ENCODE measurements around the gene MYH14. TPM values are rescaled to one million over a fixed set of nuclear protein-coding genes. Genes with fewer than 3 reads are reported as not detected.

The MYH14 gene
- total and polyA plus RNA-seq, 2 of the 4 experiments (the other 2 are of a cell fraction): not detected

DNA sequence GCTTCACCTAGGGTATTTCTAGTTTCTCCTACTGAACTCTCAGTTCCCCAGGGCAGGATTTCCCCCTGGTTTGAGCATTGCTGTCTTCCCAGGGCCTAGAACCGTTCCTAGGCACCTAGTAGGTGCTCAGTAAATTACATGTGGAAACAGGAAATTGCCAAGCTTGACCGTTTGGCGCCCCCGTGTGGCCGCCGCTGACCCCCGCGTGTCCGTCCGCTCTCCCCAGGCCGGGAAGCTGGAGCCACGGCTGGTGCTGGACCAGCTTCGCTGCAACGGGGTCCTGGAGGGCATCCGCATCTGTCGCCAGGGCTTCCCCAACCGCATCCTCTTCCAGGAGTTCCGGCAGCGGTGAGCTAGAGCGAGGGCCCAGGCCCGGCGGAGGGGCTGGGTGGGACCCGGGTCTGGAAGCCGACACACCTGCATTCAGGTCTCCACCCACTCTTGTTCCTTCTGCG is 55.5 kb downstream of the MYH14 start:
- H3K4me3 ChIP-seq (ENCODE audit: insufficient read depth, low read depth, low read length): no peak overlapping the region
- H3K23ac ChIP-seq (ENCODE audit: low read depth, low read length): no peak overlapping the region
- H3K36me3 ChIP-seq (ENCODE audit: control insufficient read depth, insufficient read depth, low read length): no peaks in the 10 kb centered on the region
- no peak overlapping the region for H3K14ac ChIP-seq (replicated peaks; ENCODE audit: low read depth, low read length)
- no peak overlapping the region for H2AK5ac ChIP-seq (ENCODE audit: low read depth, low read length)
- H2AFZ ChIP-seq (replicated peaks; ENCODE audit: low read length, poor library complexity): peak overlapping the region; percentile 21
- peaks cover 30% of the 10 kb centered on the region for H3K9me3 ChIP-seq (ENCODE audit: control insufficient read depth, insufficient read depth, low read length)
- H2BK5ac ChIP-seq (ENCODE audit: low read depth, low read length, poor library complexity, severe bottlenecking): no peak overlapping the region
- TF ChIP-seq, protein P1, sequence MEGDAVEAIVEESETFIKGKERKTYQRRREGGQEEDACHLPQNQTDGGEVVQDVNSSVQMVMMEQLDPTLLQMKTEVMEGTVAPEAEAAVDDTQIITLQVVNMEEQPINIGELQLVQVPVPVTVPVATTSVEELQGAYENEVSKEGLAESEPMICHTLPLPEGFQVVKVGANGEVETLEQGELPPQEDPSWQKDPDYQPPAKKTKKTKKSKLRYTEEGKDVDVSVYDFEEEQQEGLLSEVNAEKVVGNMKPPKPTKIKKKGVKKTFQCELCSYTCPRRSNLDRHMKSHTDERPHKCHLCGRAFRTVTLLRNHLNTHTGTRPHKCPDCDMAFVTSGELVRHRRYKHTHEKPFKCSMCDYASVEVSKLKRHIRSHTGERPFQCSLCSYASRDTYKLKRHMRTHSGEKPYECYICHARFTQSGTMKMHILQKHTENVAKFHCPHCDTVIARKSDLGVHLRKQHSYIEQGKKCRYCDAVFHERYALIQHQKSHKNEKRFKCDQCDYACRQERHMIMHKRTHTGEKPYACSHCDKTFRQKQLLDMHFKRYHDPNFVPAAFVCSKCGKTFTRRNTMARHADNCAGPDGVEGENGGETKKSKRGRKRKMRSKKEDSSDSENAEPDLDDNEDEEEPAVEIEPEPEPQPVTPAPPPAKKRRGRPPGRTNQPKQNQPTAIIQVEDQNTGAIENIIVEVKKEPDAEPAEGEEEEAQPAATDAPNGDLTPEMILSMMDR (conservative IDR thresholded peaks at IDR 0.05; ENCODE audit: low read depth, low read length): no peak
- H3K9me1 ChIP-seq (ENCODE audit: insufficient read depth, low read length): no peaks in the 10 kb centered on the region
- H4K8ac ChIP-seq (ENCODE audit: low read depth in 2 of 2, low read length in 2 of 2): no peak overlapping the region
- WGBS, 2 experiments (ENCODE audit: extremely low coverage in 2 of 2, insufficient read length in 1 of 2): 13% methylated on average over 11 of the region's 25 CpGs; no CpG with 5 or more reads in 1 of the 2 experiments
- no peak overlapping the region for H3K9ac ChIP-seq (ENCODE audit: low read depth, low read length)
- no peaks in the 10 kb centered on the region for H3K79me1 ChIP-seq (ENCODE audit: low read depth in 1 of 2, low read length in 2 of 2)
- in situ Hi-C loops (cut with MboI; ENCODE audit: low sequenced_read_pairs): no loop called here
- no peak overlapping the region for H2BK15ac ChIP-seq (ENCODE audit: low read depth, low read length)
- CTCF ChIA-PET: no interaction called here
- no peak for DNase-seq
- H4K91ac ChIP-seq (ENCODE audit: insufficient read depth, low read depth, low read length): no peak overlapping the region
- H3K56ac ChIP-seq (ENCODE audit: extremely low read depth, insufficient read depth, low read length): no peak overlapping the region
- no peak overlapping the region for H3K4ac ChIP-seq (ENCODE audit: low read depth, low read length)
- H4K5ac ChIP-seq (ENCODE audit: low read depth, low read length): no peak overlapping the region
- POLR2A ChIA-PET (ENCODE audit: unreplicated experiment): no interaction called here
- intact Hi-C loops (cut with micrococcal nuclease): no loop called here
- no peak overlapping the region for H3K18ac ChIP-seq (ENCODE audit: low read depth, low read length)
- H2AK9ac ChIP-seq (replicated peaks; ENCODE audit: low read depth, low read length, poor library complexity): no peak overlapping the region
- no peak overlapping the region for H2BK120ac ChIP-seq (ENCODE audit: low read depth, low read length)
- dilution Hi-C loops (cut with HindIII; ENCODE audit: low sequenced_read_pairs, unreplicated experiment): no loop called here
- H3K4me1 ChIP-seq (ENCODE audit: control insufficient read depth, insufficient read depth, low read length): no peaks in the 10 kb centered on the region
- H3K27me3 ChIP-seq (ENCODE audit: control insufficient read depth, insufficient read depth, low read length): no peaks in the 10 kb centered on the region
- no peak overlapping the region for H2BK20ac ChIP-seq (ENCODE audit: low read depth, low read length)
- BruUV-seq (replicated peaks): no TSS peak
- no peak for ATAC-seq (ENCODE audit: low read depth)
- no peak overlapping the region for H3K27ac ChIP-seq (ENCODE audit: insufficient read depth, low read length)
- H4K20me1 ChIP-seq (ENCODE audit: insufficient read depth, low read length): no peaks in the 10 kb centered on the region
- no peak overlapping the region for H3K4me2 ChIP-seq (ENCODE audit: low read depth, low read length)

Data from IMR-90 (cell line).